Endothelial cell of umbilical vein (primary cell): Measurements from ENCODE around the gene PCDHB13. TPM values are rescaled to one million over a fixed set of nuclear protein-coding genes. Genes with fewer than 3 reads are reported as not detected.
"Not testable (repeated sequence)": the region's sequence is repeated elsewhere in the genome, so short reads cannot be mapped to it uniquely, and the experiment has no call there.

Experiments
- BruUV-seq: library from RNA; stranded (reverse); fragments of 400-500 nt; replicated peaks from 2 replicates; lab custom pipeline; 2021; lab: Mats Ljungman, UMichigan
- CTCF ChIA-PET: fragments of 300-600, 350-600 bp; sonication (Branson Sonifier 250); formaldehyde crosslinking; loops from one replicate; lab custom pipeline; 2021; ENCODE audit warnings: antibody characterized with exemption, inconsistent platforms; lab: Charles Lee
- POLR2A ChIA-PET: fragments of 300-600, 350-600 bp; sonication (Branson Sonifier 250); formaldehyde crosslinking; loops from one replicate; lab custom pipeline; 2021; ENCODE audit warnings: antibody characterized with exemption, inconsistent platforms; lab: Charles Lee
- DNase-seq: peaks from one replicate; pipeline ENCODE4 v3.0.0-alpha.2; 2011; ENCODE audit warnings: low read depth, low spot score
- FAIRE-seq: peaks from 2 replicates; lab custom pipeline; 2011; peaks lifted over from hg19 to GRCh38; lab: Jason Lieb, UNC
- H2AFZ ChIP-seq: 2 replicates; pipeline ENCODE4 v1.6.0; 2012; ENCODE audit warnings: low read depth, low read length, control low read depth, inconsistent platforms
- H3K27ac ChIP-seq: 2 replicates; pipeline ENCODE4 v1.5.1; 2011; ENCODE audit warnings: low read depth, mild to moderate bottlenecking, control low read depth, low read length, moderate library complexity; ENCODE audit not compliant: insufficient read depth
- H3K27me3 ChIP-seq, 2 experiments: 2 replicates each; pipeline versions ENCODE4 v1.6.0 to v1.6.1; 2011; ENCODE audit warnings: low read length in 2 of 2, mixed read lengths in 1 of 2; ENCODE audit not compliant: control insufficient read depth in 2 of 2, insufficient read depth in 2 of 2
- H3K36me3 ChIP-seq, 2 experiments: 2 replicates in 1 of 2; 3 replicates in 1 of 2; pipeline ENCODE4 v1.5.1; 2011; ENCODE audit warnings: low read length in 2 of 2, mild to moderate bottlenecking in 1 of 2, moderate library complexity in 1 of 2; ENCODE audit not compliant: control insufficient read depth in 2 of 2, insufficient read depth in 2 of 2; ENCODE audit errors: extremely low read depth in 1 of 2
- H3K4me1 ChIP-seq: 3 replicates; pipeline ENCODE4 v1.5.1; 2011; ENCODE audit warnings: mild to moderate bottlenecking, low read length; ENCODE audit not compliant: control insufficient read depth, insufficient read depth; ENCODE audit errors: extremely low read depth
- H3K4me2 ChIP-seq: 2 replicates; pipeline ENCODE4 v1.6.1; 2011; ENCODE audit warnings: low read length, control low read depth, mixed read lengths; ENCODE audit not compliant: insufficient read depth
- H3K4me3 ChIP-seq, 3 experiments: fragments of 200-600 bp in 1 of 3; sonication (generic), shearing (Covaris generic) in 1 of 3; replicated peaks in 1 of 3; 2 replicates each; pipeline ENCODE4 v1.5.1; 2011 to 2016; ENCODE audit warnings: control low read depth in 3 of 3, low read length in 3 of 3, mild to moderate bottlenecking in 2 of 3, inconsistent platforms in 1 of 3, low read depth in 1 of 3, moderate library complexity in 1 of 3; ENCODE audit not compliant: insufficient read depth in 1 of 3
- H3K79me2 ChIP-seq: 2 replicates; pipeline ENCODE4 v1.6.0; 2012; ENCODE audit warnings: low read length, inconsistent platforms; ENCODE audit not compliant: control insufficient read depth, insufficient read depth
- H3K9ac ChIP-seq: replicated peaks from 2 replicates; pipeline ENCODE3; 2011; ENCODE audit warnings: low read length, control low read depth; ENCODE audit not compliant: insufficient read depth; ENCODE audit errors: extremely low read depth
- H3K9me1 ChIP-seq: replicated peaks from 3 replicates; pipeline ENCODE4 v1.6.0; 2011; ENCODE audit warnings: mild to moderate bottlenecking, low read length; ENCODE audit not compliant: control insufficient read depth, insufficient read depth; ENCODE audit errors: extremely low read depth
- H3K9me3 ChIP-seq: replicated peaks from 2 replicates; pipeline ENCODE4 v1.5.1; 2012; ENCODE audit warnings: low read length, inconsistent platforms; ENCODE audit not compliant: control insufficient read depth, insufficient read depth
- H4K20me1 ChIP-seq: replicated peaks from 2 replicates; pipeline ENCODE3; 2011; ENCODE audit warnings: mild to moderate bottlenecking, low read length; ENCODE audit not compliant: control insufficient read depth, insufficient read depth; ENCODE audit errors: extremely low read depth
- CTCF ChIP-seq, 2 donors: IDR thresholded peaks; 1 replicate in 1 of 2; 2 replicates in 1 of 2; pipeline ENCODE4 v1.5.1; 2011; ENCODE audit warnings: low read length in 2 of 2, mild to moderate bottlenecking in 2 of 2, moderate library complexity in 2 of 2, control low read depth in 1 of 2, inconsistent platforms in 1 of 2, low read depth in 1 of 2; ENCODE audit not compliant: insufficient read depth in 1 of 2; ENCODE audit errors: extremely low read depth in 1 of 2
- EZH2 ChIP-seq: IDR thresholded peaks from 2 replicates; pipeline ENCODE4 v1.6.1; 2012; ENCODE audit warnings: borderline replicate concordance, low read depth, mild to moderate bottlenecking, moderate library complexity, low read length, inconsistent platforms; ENCODE audit not compliant: severe bottlenecking
- FOS ChIP-seq: IDR thresholded peaks from 2 replicates; pipeline ENCODE4 v1.6.1; 2011; ENCODE audit warnings: mild to moderate bottlenecking, low read length, moderate library complexity, borderline replicate concordance; ENCODE audit not compliant: insufficient read depth
- GATA2 ChIP-seq: IDR thresholded peaks from 2 replicates; pipeline ENCODE4 v1.7.0; 2011; ENCODE audit warnings: low read depth, mild to moderate bottlenecking, moderate library complexity, mixed read lengths, low read length; ENCODE audit not compliant: insufficient read length, insufficient read depth
- JUN ChIP-seq: IDR thresholded peaks from 2 replicates; pipeline ENCODE4 v1.6.1; 2011; ENCODE audit warnings: borderline replicate concordance, low read depth; ENCODE audit not compliant: insufficient read length, insufficient read depth
- MAX ChIP-seq: IDR thresholded peaks from 2 replicates; pipeline ENCODE4 v1.6.1; 2011; ENCODE audit not compliant: insufficient read depth, insufficient read length
- MYC ChIP-seq: IDR thresholded peaks from one replicate; pipeline ENCODE4 v1.6.1; 2011; ENCODE audit warnings: mild to moderate bottlenecking, low read depth, low read length
- POLR2A ChIP-seq: IDR thresholded peaks from 2 replicates; pipeline ENCODE4 v1.6.1; 2012; ENCODE audit warnings: low read depth, mild to moderate bottlenecking, control low read depth, low read length
- POLR2AphosphoS5 ChIP-seq: IDR thresholded peaks from 2 replicates; pipeline ENCODE4 v1.6.1; 2012; ENCODE audit warnings: low read depth, mild to moderate bottlenecking, control low read depth, low read length, moderate library complexity; ENCODE audit not compliant: insufficient read depth
- dilution Hi-C: fragments of 300-500 bp; cut with MboI; formaldehyde crosslinking; loops from one replicate; pipeline ENCODE4 v1.15.0; 2019; ENCODE audit warnings: low sequenced_read_pairs; ENCODE audit not compliant: extremely low pct_ligation_motif_present
- intact Hi-C: fragments of 100-400 bp; cut with micrococcal nuclease; formaldehyde crosslinking; loops from one replicate; pipeline ENCODE4 v1.10.0; 2022
- polyA plus RNA-seq, 4 experiments: library from polyadenylated mRNA; depleted of rRNA in 3 of 4; stranded (reverse) in 3 of 4; unstranded in 1 of 4; fragments of >200 nt; gene quantifications; 2 replicates each; pipeline versions ENCODE4 v1.2.1 to v1.2.3, GENCODE V29; 2011 to 2012; ENCODE audit warnings: missing spikeins in 1 of 4
- total RNA-seq: library from RNA; stranded (reverse); gene quantifications from 2 replicates; pipeline ENCODE4 v1.2.3, GENCODE V29; 2021

PCDHB13 gene
- total and polyA plus RNA-seq, 2 donors (not counting 3 experiments of a cell fraction or from before 2014, with no cell fraction given) = 0.57 to 0.77 TPM

GRCh38 chr5:141235922-141236321 lies 22.2 kb downstream of the PCDHB13 start:
- H2AFZ ChIP-seq, H3K9me1 ChIP-seq, CTCF ChIA-PET, DNase-seq, H3K9me3 ChIP-seq, H3K4me2 ChIP-seq, H3K27me3 ChIP-seq, FAIRE-seq, dilution Hi-C loops, H3K36me3 ChIP-seq, H3K27ac ChIP-seq, intact Hi-C loops, POLR2A ChIA-PET, H3K9ac ChIP-seq, H3K4me3 ChIP-seq, H3K4me1 ChIP-seq, BruUV-seq, H3K79me2 ChIP-seq, H4K20me1 ChIP-seq: not testable (repeated sequence)

GRCh38 chr5:141236516-141237313 lies 23.0 kb downstream of the PCDHB13 start:
- Histone ChIP-seq H3K9me3 (no peaks in the 10 kb centered on the region), H3K9ac (no peak overlapping the region), H3K4me3 (no peak overlapping the region), H3K27ac (no peak overlapping the region), H3K4me2 (no peak overlapping the region), H3K4me1 (no peaks in the 10 kb centered on the region), H2AFZ (no peak overlapping the region), H3K9me1 (no peaks in the 10 kb centered on the region), H3K36me3 (no peaks in the 10 kb centered on the region), H3K79me2 (no peaks in the 10 kb centered on the region), H3K27me3 (peaks cover 0 to 5% of the 10 kb centered on the region in 2 experiments), H4K20me1 (no peaks in the 10 kb centered on the region)
- POLR2A ChIA-PET = no interaction called here
- CTCF ChIA-PET = no interaction called here
- DNase-seq (no peak), FAIRE-seq (no peak)
- intact Hi-C loops = no loop called here
- no TSS peak for BruUV-seq
- no peak for TF ChIP-seq MYC
- TF ChIP-seq EZH2 = no peak
- TF ChIP-seq CTCF (IDR thresholded peaks at IDR 0.05; ENCODE audit: extremely low read depth in 1 of 2, insufficient read depth in 1 of 2, low read depth in 1 of 2, low read length in 2 of 2) = no peak
- TF ChIP-seq POLR2AphosphoS5 = no peak
- no peak for TF ChIP-seq JUN
- TF ChIP-seq FOS = no peak
- no peak for TF ChIP-seq MAX
- TF ChIP-seq POLR2A = no peak
- no peak for TF ChIP-seq GATA2
- dilution Hi-C loops = no loop called here
